ENCODE results near the gene EIF2AK3.
A peak's percentile ranks its signal among the peaks of the same experiment; 100 is the strongest.

The EIF2AK3 gene

DNA sequence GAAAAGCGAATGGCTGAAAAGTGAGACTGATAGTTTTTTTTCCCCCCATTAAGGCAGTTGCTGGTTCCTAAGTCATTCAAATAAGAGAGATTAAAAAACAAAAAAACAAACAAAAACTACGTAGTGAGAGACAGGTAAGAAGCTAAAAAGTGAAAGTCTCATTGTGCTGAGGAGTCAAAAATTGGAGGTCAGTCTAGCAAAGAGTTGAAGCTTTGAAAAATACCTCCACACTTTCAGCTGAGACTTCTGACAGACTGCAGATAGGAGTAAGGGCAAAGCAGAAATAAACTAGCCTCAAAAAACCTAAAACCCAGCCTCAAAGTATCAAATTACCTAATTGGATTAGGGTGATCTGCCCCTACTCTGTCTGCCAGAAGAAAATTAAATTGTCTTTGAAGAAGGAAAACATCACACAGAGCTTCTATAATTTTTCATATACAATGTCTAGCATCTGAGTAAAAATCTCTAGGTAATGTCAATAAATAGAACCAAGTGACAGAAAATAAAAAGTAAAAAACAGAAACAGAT lies 10.9 kb upstream of the EIF2AK3 start:
- Histone ChIP-seq H3K4me3 (ENCODE audit: low read depth, low read length) (no peak overlapping the region), H3K4me1 (ENCODE audit: control insufficient read depth, insufficient read depth, low read length) (no peaks in the 10 kb centered on the region), H3K9me3 (ENCODE audit: control insufficient read depth, insufficient read depth, low read depth, low read length) (no peaks in the 10 kb centered on the region), H3K27ac (ENCODE audit: extremely low read depth, low read depth, low read length) (no peak overlapping the region), H3K36me3 (ENCODE audit: control insufficient read depth in 2 of 2, insufficient read depth in 1 of 2, low read length in 2 of 2) (no peaks in the 10 kb centered on the region)
- TF ChIP-seq PRDM1 (tag by site-specific recombination; IDR thresholded peaks at IDR 0.05) = peak; percentile 47; the same call in 1 of the 2 replicates
- TF ChIP-seq, protein P1, sequence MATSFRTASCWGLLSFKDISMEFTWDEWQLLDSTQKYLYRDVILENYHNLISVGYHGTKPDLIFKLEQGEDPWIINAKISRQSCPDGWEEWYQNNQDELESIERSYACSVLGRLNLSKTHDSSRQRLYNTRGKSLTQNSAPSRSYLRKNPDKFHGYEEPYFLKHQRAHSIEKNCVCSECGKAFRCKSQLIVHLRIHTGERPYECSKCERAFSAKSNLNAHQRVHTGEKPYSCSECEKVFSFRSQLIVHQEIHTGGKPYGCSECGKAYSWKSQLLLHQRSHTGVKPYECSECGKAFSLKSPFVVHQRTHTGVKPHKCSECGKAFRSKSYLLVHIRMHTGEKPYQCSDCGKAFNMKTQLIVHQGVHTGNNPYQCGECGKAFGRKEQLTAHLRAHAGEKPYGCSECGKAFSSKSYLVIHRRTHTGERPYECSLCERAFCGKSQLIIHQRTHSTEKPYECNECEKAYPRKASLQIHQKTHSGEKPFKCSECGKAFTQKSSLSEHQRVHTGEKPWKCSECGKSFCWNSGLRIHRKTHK (tag by site-specific recombination; IDR thresholded peaks at IDR 0.05) = peak; percentile 77
- TF ChIP-seq ZNF112 (tag by site-specific recombination; IDR thresholded peaks at IDR 0.05) = no peak
- ChIA-PET POLR2A (no interaction called here), CTCF (interaction anchor here (0.7 kb wide), 1 partner anchor 35 kb away, joined by 3 read pairs; no protein-coding TSS in a partner anchor)

DNA sequence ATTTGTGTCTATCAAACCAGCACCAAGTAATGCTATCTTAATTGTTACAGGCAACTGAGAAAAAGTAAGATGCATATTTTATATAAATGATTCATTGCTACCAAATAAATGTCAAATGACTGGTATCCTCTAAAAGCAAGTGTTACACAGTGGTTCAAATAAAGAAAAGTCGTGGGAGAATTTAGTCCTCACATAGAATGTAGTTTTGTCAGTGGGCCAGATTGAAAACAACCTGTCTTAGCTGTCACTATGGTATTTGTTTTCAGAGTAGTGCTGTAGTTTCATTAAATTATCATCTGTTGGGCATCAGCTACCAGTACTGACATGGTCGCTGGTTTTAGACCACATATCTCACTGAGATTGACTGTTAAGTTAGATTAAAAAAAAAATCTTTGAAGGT lies 10.2 kb upstream of the EIF2AK3 start:
- Histone ChIP-seq H3K9me3 (ENCODE audit: control insufficient read depth, insufficient read depth, low read depth, low read length) (no peaks in the 10 kb centered on the region), H3K4me1 (ENCODE audit: control insufficient read depth, insufficient read depth, low read length) (no peaks in the 10 kb centered on the region), H3K27ac (ENCODE audit: extremely low read depth, low read depth, low read length) (no peak overlapping the region), H3K4me3 (ENCODE audit: low read depth, low read length) (no peak overlapping the region), H3K36me3 (ENCODE audit: control insufficient read depth in 2 of 2, insufficient read depth in 1 of 2, low read length in 2 of 2) (no peaks in the 10 kb centered on the region)
- TF ChIP-seq ZBTB21 (tag by site-specific recombination; IDR thresholded peaks at IDR 0.05) (no peak), SCRT2 (tag by site-specific recombination; IDR thresholded peaks at IDR 0.05) (no peak), SP3 (tag by site-specific recombination; IDR thresholded peaks at IDR 0.05) (no peak), OSR2 (tag by site-specific recombination; IDR thresholded peaks at IDR 0.05) (no peak), KLF16 (tag by site-specific recombination; IDR thresholded peaks at IDR 0.05) (no peak), GFI1B (tag by site-specific recombination; IDR thresholded peaks at IDR 0.05) (no peak)
- TF ChIP-seq, protein P2, sequence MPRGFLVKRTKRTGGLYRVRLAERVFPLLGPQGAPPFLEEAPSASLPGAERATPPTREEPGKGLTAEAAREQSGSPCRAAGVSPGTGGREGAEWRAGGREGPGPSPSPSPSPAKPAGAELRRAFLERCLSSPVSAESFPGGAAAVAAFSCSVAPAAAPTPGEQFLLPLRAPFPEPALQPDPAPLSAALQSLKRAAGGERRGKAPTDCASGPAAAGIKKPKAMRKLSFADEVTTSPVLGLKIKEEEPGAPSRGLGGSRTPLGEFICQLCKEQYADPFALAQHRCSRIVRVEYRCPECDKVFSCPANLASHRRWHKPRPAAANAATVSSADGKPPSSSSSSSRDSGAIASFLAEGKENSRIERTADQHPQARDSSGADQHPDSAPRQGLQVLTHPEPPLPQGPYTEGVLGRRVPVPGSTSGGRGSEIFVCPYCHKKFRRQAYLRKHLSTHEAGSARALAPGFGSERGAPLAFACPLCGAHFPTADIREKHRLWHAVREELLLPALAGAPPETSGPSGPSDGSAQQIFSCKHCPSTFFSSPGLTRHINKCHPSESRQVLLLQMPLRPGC (tag by site-specific recombination; IDR thresholded peaks at IDR 0.05) = no peak
- ChIA-PET CTCF (interaction anchor here (0.6 kb wide), 1 partner anchor 17 kb away, joined by 3 read pairs; no protein-coding TSS in a partner anchor), POLR2A (no interaction called here)

DNA sequence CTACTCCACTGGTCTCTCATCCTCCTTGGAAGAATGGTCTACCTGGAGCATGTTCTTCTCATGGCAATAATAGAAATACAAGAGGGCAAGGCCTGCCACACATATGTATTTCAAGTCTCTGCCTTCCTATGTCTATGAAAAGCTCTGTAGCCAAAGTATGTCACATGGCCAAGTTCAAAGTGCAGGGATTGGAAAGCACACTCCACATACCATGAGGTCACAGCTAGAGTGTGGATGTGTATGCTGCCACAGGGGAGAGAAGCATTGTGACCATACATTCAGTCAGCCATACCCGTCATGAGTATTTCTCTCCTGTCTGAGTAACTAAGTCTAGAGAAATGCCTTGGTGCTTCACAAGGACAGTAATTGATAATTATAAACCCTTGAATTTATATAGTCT lies 8.8 kb upstream of the EIF2AK3 start:
- ChIA-PET CTCF (no interaction called here), POLR2A (no interaction called here)

More for the DNA sequence above, 8.8 kb upstream of the EIF2AK3 start:
- H3K4me1 ChIP-seq (ENCODE audit: control insufficient read depth, insufficient read depth, low read length) = no peaks in the 10 kb centered on the region
- no peaks in the 10 kb centered on the region for H3K36me3 ChIP-seq (ENCODE audit: control insufficient read depth in 2 of 2, insufficient read depth in 1 of 2, low read length in 2 of 2)
- no peak overlapping the region for H3K4me3 ChIP-seq (ENCODE audit: low read depth, low read length)
- H3K9me3 ChIP-seq (ENCODE audit: control insufficient read depth, insufficient read depth, low read depth, low read length) = no peaks in the 10 kb centered on the region
- TF ChIP-seq, protein P3, sequence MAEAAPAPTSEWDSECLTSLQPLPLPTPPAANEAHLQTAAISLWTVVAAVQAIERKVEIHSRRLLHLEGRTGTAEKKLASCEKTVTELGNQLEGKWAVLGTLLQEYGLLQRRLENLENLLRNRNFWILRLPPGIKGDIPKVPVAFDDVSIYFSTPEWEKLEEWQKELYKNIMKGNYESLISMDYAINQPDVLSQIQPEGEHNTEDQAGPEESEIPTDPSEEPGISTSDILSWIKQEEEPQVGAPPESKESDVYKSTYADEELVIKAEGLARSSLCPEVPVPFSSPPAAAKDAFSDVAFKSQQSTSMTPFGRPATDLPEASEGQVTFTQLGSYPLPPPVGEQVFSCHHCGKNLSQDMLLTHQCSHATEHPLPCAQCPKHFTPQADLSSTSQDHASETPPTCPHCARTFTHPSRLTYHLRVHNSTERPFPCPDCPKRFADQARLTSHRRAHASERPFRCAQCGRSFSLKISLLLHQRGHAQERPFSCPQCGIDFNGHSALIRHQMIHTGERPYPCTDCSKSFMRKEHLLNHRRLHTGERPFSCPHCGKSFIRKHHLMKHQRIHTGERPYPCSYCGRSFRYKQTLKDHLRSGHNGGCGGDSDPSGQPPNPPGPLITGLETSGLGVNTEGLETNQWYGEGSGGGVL (tag by site-specific recombination; IDR thresholded peaks at IDR 0.05) = no peak
- no peak for TF ChIP-seq ZBTB20 (tag by site-specific recombination; IDR thresholded peaks at IDR 0.05)
- no peak for TF ChIP-seq ZNF184 (tag by site-specific recombination; IDR thresholded peaks at IDR 0.05)
- no peak for TF ChIP-seq ZNF266 (tag by site-specific recombination; IDR thresholded peaks at IDR 0.05; ENCODE audit: low read depth)
- no peak for TF ChIP-seq ZNF366 (tag by site-specific recombination; conservative IDR thresholded peaks at IDR 0.05)
- TF ChIP-seq ZNF677 (tag by site-specific recombination; IDR thresholded peaks at IDR 0.05) = no peak
- TF ChIP-seq SP7 (tag by site-specific recombination; IDR thresholded peaks at IDR 0.05) = no peak
- TF ChIP-seq ZNF335 (tag by site-specific recombination; conservative IDR thresholded peaks at IDR 0.05) = no peak
- no peak for TF ChIP-seq ZBTB21 (tag by site-specific recombination; IDR thresholded peaks at IDR 0.05)
- no peak for TF ChIP-seq ZNF354C (tag by site-specific recombination; IDR thresholded peaks at IDR 0.05; ENCODE audit: borderline replicate concordance, low read depth)
- no peak for TF ChIP-seq ZNF37A (tag by site-specific recombination; IDR thresholded peaks at IDR 0.05)
- no peak overlapping the region for H3K27ac ChIP-seq (ENCODE audit: extremely low read depth, low read depth, low read length)
